HL-60 (cell line): ENCODE results near the gene KIF4B.

Experiments
- DNase-seq, 2 experiments: peaks; one replicate each; pipeline ENCODE4 v3.0.0-alpha.2; 2010 to 2020; ENCODE audit warnings: low read depth in 1 of 2, low spot score in 1 of 2
- H3K27ac ChIP-seq: fragments of 250-450 bp; sonication (Bioruptor Pico); replicated peaks from 2 replicates; pipeline ENCODE4 v1.5.1; 2020; ENCODE audit warnings: mild to moderate bottlenecking, moderate library complexity
- H3K27me3 ChIP-seq: fragments of 250-450 bp; sonication (Bioruptor Pico); 2 replicates; pipeline ENCODE4 v1.5.1; 2021; ENCODE audit warnings: mild to moderate bottlenecking, moderate library complexity; ENCODE audit not compliant: insufficient read depth, poor library complexity, severe bottlenecking
- H3K4me3 ChIP-seq: replicated peaks from 2 replicates; pipeline ENCODE4 v1.5.1; 2011; ENCODE audit warnings: mild to moderate bottlenecking, control low read depth, low read length; ENCODE audit not compliant: insufficient read depth
- CTCF ChIP-seq: IDR thresholded peaks from one replicate; pipeline ENCODE4 v1.5.1; 2011; ENCODE audit warnings: low read length, control low read depth, inconsistent platforms; ENCODE audit not compliant: insufficient read depth
- GABPA ChIP-seq: IDR thresholded peaks from 2 replicates; pipeline ENCODE4 v1.6.1; 2012; ENCODE audit warnings: low read depth
- POLR2AphosphoS5 ChIP-seq: IDR thresholded peaks from 2 replicates; pipeline ENCODE4 v1.6.1; 2012; ENCODE audit warnings: low read depth
- REST ChIP-seq: IDR thresholded peaks from 2 replicates; pipeline ENCODE4 v1.6.1; 2012; ENCODE audit warnings: low read depth; ENCODE audit not compliant: insufficient replicate concordance
- SPI1 ChIP-seq: IDR thresholded peaks from 2 replicates; pipeline ENCODE4 v1.6.1; 2012; ENCODE audit warnings: low read depth, mild to moderate bottlenecking, borderline replicate concordance

Gene KIF4B

GRCh38 chr5:155044591-155044990 is 31.0 kb downstream of the KIF4B start:
- TF ChIP-seq GABPA (no peak), SPI1 (no peak), CTCF (no peak), REST (no peak), POLR2AphosphoS5 (no peak)

GRCh38 chr5:155046591-155046990 is 33.0 kb downstream of the KIF4B start:
- H3K27me3 ChIP-seq, result no peaks in the 10 kb centered on the region
- H3K27ac ChIP-seq, result no peak overlapping the region
- DNase-seq, result no peak
- TF ChIP-seq SPI1 (no peak), POLR2AphosphoS5 (no peak), REST (no peak), CTCF (no peak), GABPA (no peak)
- no peak overlapping the region for H3K4me3 ChIP-seq

More at GRCh38 chr5:155044591-155044990, 31.0 kb downstream of the KIF4B start:
- Histone ChIP-seq H3K27ac (no peak overlapping the region), H3K4me3 (no peak overlapping the region), H3K27me3 (no peaks in the 10 kb centered on the region)
- no peak for DNase-seq

- H3K4me3 ChIP-seq, result no peak overlapping the region
- no peak for DNase-seq
- no peak overlapping the region for H3K27ac ChIP-seq
- TF ChIP-seq POLR2AphosphoS5 (no peak), SPI1 (no peak), GABPA (no peak), CTCF (no peak), REST (no peak)
- no peaks in the 10 kb centered on the region for H3K27me3 ChIP-seq
These were observed 34.3 kb downstream of the KIF4B start for GRCh38 chr5:155047818-155048217.
